Left ventricle myocardium inferior (tissue), 1 donor: Measurements from ENCODE around the gene GSG1L. TPM values are rescaled to one million over a fixed set of nuclear protein-coding genes. Genes with fewer than 3 reads are reported as not detected.

Experiments used
- DNase-seq: peaks from one replicate; pipeline ENCODE4 v3.0.0-alpha.2; 2020
- H3K27ac ChIP-seq: fragments of 200-600 bp; replicated peaks from 2 replicates; pipeline ENCODE4 v1.8.0; 2021
- H3K27me3 ChIP-seq: fragments of 200-600 bp; 2 replicates; pipeline ENCODE4 v1.8.0; 2021; ENCODE audit warnings: low read depth
- H3K36me3 ChIP-seq: fragments of 200-600 bp; 2 replicates; pipeline ENCODE4 v1.8.0; 2021
- H3K4me1 ChIP-seq: fragments of 200-600 bp; 2 replicates; pipeline ENCODE4 v1.8.0; 2021
- H3K4me3 ChIP-seq: fragments of 200-600 bp; 2 replicates; pipeline ENCODE4 v1.8.0; 2021; ENCODE audit warnings: mild to moderate bottlenecking, moderate library complexity
- H3K9me3 ChIP-seq: fragments of 200-600 bp; replicated peaks from 2 replicates; pipeline ENCODE4 v1.8.0; 2021
- intact Hi-C: fragments of 100-400 bp; cut with micrococcal nuclease; formaldehyde crosslinking; loops from one replicate; pipeline ENCODE4 v1.11.0; 2022
- total RNA-seq: library from RNA; stranded (reverse); fragmentation: NEBNext Ultra II Directional; extraction: Animal tissue kit (Norgen Biotek cat#: 25700); gene quantifications from one replicate; pipeline ENCODE4 v1.2.1, GENCODE V29; 2021
- TF ChIP-seq, protein P1 (sequence below): fragments of 200-600 bp; IDR thresholded peaks from 2 replicates; pipeline ENCODE4 v1.8.0; 2021; ENCODE audit warnings: antibody characterized with exemption, mild to moderate bottlenecking, borderline replicate concordance
- donor health status: DM: no; HTN: yes; CAD: no; lungs with severe emphysema.

Gene GSG1L
- total RNA-seq, 1 donor from 2014 or later, result 3.4 TPM

DNA sequence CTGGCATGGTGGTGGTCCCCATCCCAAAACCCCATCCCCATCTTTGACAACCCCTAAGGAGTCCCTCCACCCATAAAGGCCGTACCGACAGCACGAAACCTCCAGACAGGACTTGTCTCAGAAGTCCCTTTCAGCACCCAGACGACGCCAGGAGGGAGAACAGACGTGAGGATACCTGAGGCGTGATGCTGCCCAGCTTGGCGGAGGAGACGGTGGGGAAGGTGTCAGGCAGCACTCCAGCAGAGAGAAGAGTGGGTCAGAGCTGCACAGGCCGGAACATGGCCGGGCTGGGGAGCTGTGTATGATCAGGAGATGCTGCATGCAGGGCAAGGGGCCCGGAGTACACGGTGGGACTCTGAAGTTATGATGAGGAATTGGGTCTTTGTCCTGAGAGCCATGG lies 244.2 kb downstream of the GSG1L start:
- Histone ChIP-seq H3K4me1 (no peaks in the 10 kb centered on the region), H3K9me3 (no peaks in the 10 kb centered on the region), H3K36me3 (no peaks in the 10 kb centered on the region), H3K27me3 (peaks cover 79% of the 10 kb centered on the region), H3K4me3 (no peak overlapping the region), H3K27ac (no peak overlapping the region)
- intact Hi-C loops, result no loop called here
- no peak for DNase-seq
- TF ChIP-seq, protein P1, sequence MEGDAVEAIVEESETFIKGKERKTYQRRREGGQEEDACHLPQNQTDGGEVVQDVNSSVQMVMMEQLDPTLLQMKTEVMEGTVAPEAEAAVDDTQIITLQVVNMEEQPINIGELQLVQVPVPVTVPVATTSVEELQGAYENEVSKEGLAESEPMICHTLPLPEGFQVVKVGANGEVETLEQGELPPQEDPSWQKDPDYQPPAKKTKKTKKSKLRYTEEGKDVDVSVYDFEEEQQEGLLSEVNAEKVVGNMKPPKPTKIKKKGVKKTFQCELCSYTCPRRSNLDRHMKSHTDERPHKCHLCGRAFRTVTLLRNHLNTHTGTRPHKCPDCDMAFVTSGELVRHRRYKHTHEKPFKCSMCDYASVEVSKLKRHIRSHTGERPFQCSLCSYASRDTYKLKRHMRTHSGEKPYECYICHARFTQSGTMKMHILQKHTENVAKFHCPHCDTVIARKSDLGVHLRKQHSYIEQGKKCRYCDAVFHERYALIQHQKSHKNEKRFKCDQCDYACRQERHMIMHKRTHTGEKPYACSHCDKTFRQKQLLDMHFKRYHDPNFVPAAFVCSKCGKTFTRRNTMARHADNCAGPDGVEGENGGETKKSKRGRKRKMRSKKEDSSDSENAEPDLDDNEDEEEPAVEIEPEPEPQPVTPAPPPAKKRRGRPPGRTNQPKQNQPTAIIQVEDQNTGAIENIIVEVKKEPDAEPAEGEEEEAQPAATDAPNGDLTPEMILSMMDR, result no peak

DNA sequence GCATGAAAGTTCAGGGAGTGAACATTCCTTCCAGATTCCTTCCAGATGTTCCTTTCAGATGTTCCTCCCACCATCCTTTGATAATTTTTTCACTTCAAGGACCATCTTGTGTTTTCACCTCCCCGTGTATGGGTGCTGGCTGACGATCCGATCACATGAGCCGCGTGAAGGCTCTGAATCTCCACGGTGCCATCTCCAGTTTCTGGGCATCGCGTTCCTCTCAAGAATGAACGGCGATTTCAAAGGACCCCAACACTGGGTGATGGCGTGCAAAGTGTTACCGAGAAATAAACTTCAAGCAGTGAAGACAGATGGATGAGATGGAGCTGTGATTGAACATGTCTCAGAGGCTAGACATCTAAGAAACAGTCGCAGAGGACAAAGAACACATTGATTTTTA lies 245.3 kb downstream of the GSG1L start:
- TF ChIP-seq, protein P1, result no peak
- no peak overlapping the region for H3K4me3 ChIP-seq
- no peaks in the 10 kb centered on the region for H3K4me1 ChIP-seq
- no peaks in the 10 kb centered on the region for H3K9me3 ChIP-seq
- H3K36me3 ChIP-seq, result no peaks in the 10 kb centered on the region
- H3K27ac ChIP-seq, result no peak overlapping the region
- no peak for DNase-seq
- peaks cover 75% of the 10 kb centered on the region for H3K27me3 ChIP-seq
- intact Hi-C loops, result no loop called here

DNA sequence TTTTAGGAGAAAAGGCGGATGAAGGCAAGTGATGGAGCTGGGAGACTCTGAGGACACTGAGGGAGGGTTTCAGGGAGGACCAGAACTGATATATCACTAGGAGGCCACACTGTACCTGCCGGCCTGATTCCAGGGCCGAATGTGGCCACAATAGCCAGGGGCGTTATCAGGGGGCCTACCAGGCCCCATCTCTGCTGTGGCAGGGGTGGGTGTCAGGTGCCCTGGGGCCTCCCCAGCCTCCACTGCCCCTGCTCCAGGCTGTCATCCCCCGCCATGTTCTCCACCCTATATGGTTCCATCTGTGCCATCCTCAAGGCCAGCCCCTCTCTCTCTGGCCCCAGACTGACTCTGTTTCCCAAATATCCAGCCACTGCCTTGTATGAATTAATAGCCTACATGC lies 246.5 kb downstream of the GSG1L start:
- no peaks in the 10 kb centered on the region for H3K4me1 ChIP-seq
- intact Hi-C loops, result no loop called here

DNA sequence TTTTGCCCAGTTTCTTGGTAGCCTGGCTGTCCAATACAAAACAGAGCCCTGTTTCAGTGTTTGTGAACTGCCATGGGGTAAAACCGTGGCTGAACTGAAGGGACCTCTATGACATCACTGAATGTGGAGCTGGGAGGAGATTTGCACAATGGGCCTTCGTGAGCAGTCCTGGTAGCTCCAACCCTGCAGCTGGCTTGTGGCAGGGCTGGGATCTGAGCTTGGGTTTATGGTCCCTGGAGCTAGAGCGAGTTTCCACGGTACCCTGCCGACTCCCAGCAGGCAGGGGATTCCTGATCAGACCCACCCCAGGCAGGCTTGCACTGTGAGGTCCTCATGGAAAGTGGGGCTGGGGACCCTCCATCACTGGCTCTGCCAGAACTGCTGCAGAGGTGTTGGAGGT lies 247.0 kb downstream of the GSG1L start:
- Histone ChIP-seq H3K27ac (no peak overlapping the region), H3K27me3 (peaks cover 64% of the 10 kb centered on the region), H3K36me3 (no peaks in the 10 kb centered on the region), H3K4me3 (no peak overlapping the region), H3K4me1 (no peaks in the 10 kb centered on the region), H3K9me3 (no peaks in the 10 kb centered on the region)
- TF ChIP-seq, protein P1, result no peak
- no peak for DNase-seq
- intact Hi-C loops, result no loop called here

More for the DNA sequence above, 246.5 kb downstream of the GSG1L start:
- TF ChIP-seq, protein P1, result no peak
- no peak overlapping the region for H3K27ac ChIP-seq
- peaks cover 64% of the 10 kb centered on the region for H3K27me3 ChIP-seq
- no peak overlapping the region for H3K4me3 ChIP-seq
- no peak for DNase-seq
- H3K36me3 ChIP-seq, result no peaks in the 10 kb centered on the region
- H3K9me3 ChIP-seq, result no peaks in the 10 kb centered on the region

DNA sequence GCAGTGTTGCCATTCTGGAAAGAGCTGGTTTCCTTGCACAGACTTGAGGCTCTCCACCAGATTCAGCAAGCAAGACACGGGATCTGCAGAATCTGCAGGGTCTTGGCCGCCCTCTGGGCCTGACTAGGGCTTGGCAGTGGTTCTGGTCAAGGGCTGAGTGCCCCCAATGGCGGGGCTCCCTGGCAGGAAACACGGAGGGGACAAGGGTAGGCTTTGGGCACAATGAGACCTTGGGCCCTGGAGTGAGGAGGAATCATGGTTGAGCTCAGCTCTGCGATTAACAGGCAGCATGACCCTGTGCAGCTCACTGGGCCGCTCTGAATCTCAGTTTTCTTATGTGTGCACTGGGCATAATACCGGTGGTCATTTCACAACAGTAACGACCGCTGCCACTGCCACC lies 249.9 kb downstream of the GSG1L start:
- Histone ChIP-seq H3K4me3 (no peak overlapping the region), H3K27me3 (peaks cover 41% of the 10 kb centered on the region), H3K36me3 (no peaks in the 10 kb centered on the region), H3K27ac (no peak overlapping the region), H3K9me3 (peaks cover 8% of the 10 kb centered on the region), H3K4me1 (no peaks in the 10 kb centered on the region)
- intact Hi-C loops, result no loop called here
- no peak for DNase-seq
- TF ChIP-seq, protein P1, result no peak

DNA sequence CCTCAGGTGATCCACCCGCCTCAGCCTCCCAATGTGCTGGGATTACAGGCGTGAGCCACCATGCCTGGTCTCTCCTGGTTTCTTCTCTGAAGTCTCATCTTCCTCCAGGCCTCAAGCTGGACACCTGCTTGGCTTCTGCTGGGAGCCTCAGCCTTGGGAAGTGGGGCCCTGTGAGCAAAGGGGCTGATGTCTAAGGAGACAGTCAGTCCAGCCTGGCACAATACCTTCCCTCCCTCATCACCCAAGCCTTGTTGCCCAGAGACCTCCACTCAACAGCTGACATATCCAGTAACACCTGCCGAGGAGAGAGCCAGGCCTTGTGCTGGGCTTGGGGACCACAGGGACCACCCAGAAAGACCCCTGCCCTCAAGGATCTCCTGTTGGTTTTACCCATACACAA lies 251.6 kb downstream of the GSG1L start:
- Histone ChIP-seq H3K4me3 (no peak overlapping the region), H3K27ac (no peak overlapping the region), H3K4me1 (no peaks in the 10 kb centered on the region), H3K36me3 (no peaks in the 10 kb centered on the region), H3K9me3 (peaks cover 8% of the 10 kb centered on the region), H3K27me3 (peaks cover 27% of the 10 kb centered on the region)
- TF ChIP-seq, protein P1, result no peak
- intact Hi-C loops, result no loop called here
- no peak for DNase-seq
